HL-60 (cell line): ENCODE results near the gene RCAN1.

Experiments used
- CTCF ChIP-seq: IDR thresholded peaks from one replicate; pipeline ENCODE4 v1.5.1; 2011; ENCODE audit warnings: low read length, control low read depth, inconsistent platforms; ENCODE audit not compliant: insufficient read depth
- SPI1 ChIP-seq: IDR thresholded peaks from 2 replicates; pipeline ENCODE4 v1.6.1; 2012; ENCODE audit warnings: low read depth, mild to moderate bottlenecking, borderline replicate concordance

GRCh38 chr21:34531399-34531798, 83.5 kb downstream of the RCAN1 start:
- TF ChIP-seq CTCF = no peak
- no peak for TF ChIP-seq SPI1
